Mesenchymal stem cell (in vitro differentiated cells and primary cell): ENCODE results near the gene SERINC3.

Source experiments
- DNase-seq: peaks from one replicate; pipeline ENCODE4 v3.0.0-alpha.2; 2013
- H2AFZ ChIP-seq: one replicate; pipeline ENCODE4 v1.6.1; 2013; ENCODE audit warnings: low read depth, mild to moderate bottlenecking, control low read depth, inconsistent platforms, low read length, moderate library complexity
- H2AK5ac ChIP-seq: 2 replicates; pipeline ENCODE4 v1.6.1; 2013; ENCODE audit warnings: low read length, moderate library complexity, mild to moderate bottlenecking, inconsistent platforms; ENCODE audit not compliant: severe bottlenecking
- H2BK120ac ChIP-seq: one replicate; pipeline ENCODE4 v1.6.1; 2013; ENCODE audit warnings: low read depth, mild to moderate bottlenecking, inconsistent platforms, low read length, moderate library complexity
- H2BK12ac ChIP-seq, 2 experiments: one replicate each; pipeline ENCODE4 v1.6.1; 2013; ENCODE audit warnings: inconsistent platforms in 2 of 2, low read length in 2 of 2, mild to moderate bottlenecking in 2 of 2, moderate library complexity in 2 of 2, control low read depth in 1 of 2
- H2BK15ac ChIP-seq: one replicate; pipeline ENCODE4 v1.6.1; 2013; ENCODE audit warnings: mild to moderate bottlenecking, low read depth, inconsistent platforms; ENCODE audit not compliant: poor library complexity, severe bottlenecking
- H2BK5ac ChIP-seq: 2 replicates; pipeline ENCODE4 v1.6.1; 2013; ENCODE audit warnings: low read depth, mild to moderate bottlenecking, low read length, control low read depth, inconsistent platforms; ENCODE audit not compliant: poor library complexity, severe bottlenecking
- H3K14ac ChIP-seq, 2 experiments: one replicate each; pipeline ENCODE4 v1.6.1; 2013; ENCODE audit warnings: inconsistent platforms in 2 of 2, low read length in 2 of 2, control low read depth in 1 of 2, mild to moderate bottlenecking in 1 of 2, moderate library complexity in 1 of 2
- H3K18ac ChIP-seq, 2 experiments: one replicate each; pipeline ENCODE4 v1.6.1; 2013; ENCODE audit warnings: inconsistent platforms in 2 of 2, low read length in 2 of 2, control low read depth in 1 of 2, low read depth in 1 of 2, mild to moderate bottlenecking in 1 of 2
- H3K23ac ChIP-seq, 2 experiments: one replicate each; pipeline ENCODE4 v1.6.1; 2013; ENCODE audit warnings: inconsistent platforms in 2 of 2, low read length in 2 of 2, mild to moderate bottlenecking in 2 of 2, moderate library complexity in 2 of 2, control low read depth in 1 of 2
- H3K27ac ChIP-seq: 2 replicates; pipeline ENCODE4 v1.5.1; 2013; ENCODE audit warnings: mild to moderate bottlenecking, moderate library complexity, low read length, control low read depth, inconsistent platforms; ENCODE audit not compliant: poor library complexity, severe bottlenecking
- H3K27me3 ChIP-seq, 2 experiments: 2 replicates each; pipeline versions ENCODE4 v1.6.1 to v1.7.0; 2013; ENCODE audit warnings: low read length in 2 of 2, mild to moderate bottlenecking in 2 of 2, moderate library complexity in 2 of 2, control low read depth in 1 of 2, inconsistent platforms in 1 of 2; ENCODE audit not compliant: control insufficient read depth in 1 of 2, insufficient read depth in 1 of 2
- H3K36me3 ChIP-seq, 2 experiments: 2 replicates each; pipeline versions ENCODE4 v1.6.1 to v1.7.0; 2013; ENCODE audit warnings: low read length in 2 of 2, control low read depth in 1 of 2, inconsistent platforms in 1 of 2, low read depth in 1 of 2, mild to moderate bottlenecking in 1 of 2; ENCODE audit not compliant: insufficient read depth in 2 of 2, control insufficient read depth in 1 of 2
- H3K4ac ChIP-seq, 2 experiments: one replicate each; pipeline ENCODE4 v1.6.1; 2013; ENCODE audit warnings: inconsistent platforms in 2 of 2, low read length in 2 of 2, mild to moderate bottlenecking in 2 of 2, moderate library complexity in 2 of 2, control low read depth in 1 of 2, low read depth in 1 of 2
- H3K4me1 ChIP-seq: 2 replicates; pipeline ENCODE4 v1.6.1; 2013; ENCODE audit warnings: low read depth, low read length, control low read depth; ENCODE audit not compliant: control insufficient read depth, insufficient read depth
- H3K4me2 ChIP-seq: 2 replicates; pipeline ENCODE4 v1.6.1; 2013; ENCODE audit warnings: low read length, mild to moderate bottlenecking, inconsistent platforms; ENCODE audit not compliant: poor library complexity, severe bottlenecking
- H3K4me3 ChIP-seq, 2 experiments: 2 replicates each; pipeline versions ENCODE4 v1.5.1 to v1.7.0; 2013; ENCODE audit warnings: low read length in 2 of 2, mild to moderate bottlenecking in 2 of 2, control low read depth in 1 of 2, low read depth in 1 of 2; ENCODE audit not compliant: insufficient read depth in 1 of 2
- H3K79me1 ChIP-seq: replicated peaks from 2 replicates; pipeline ENCODE4 v1.6.1; 2013; ENCODE audit warnings: mild to moderate bottlenecking, control low read depth, low read length, inconsistent platforms; ENCODE audit not compliant: poor library complexity, severe bottlenecking
- H3K9ac ChIP-seq: 2 replicates; pipeline ENCODE4 v1.7.0; 2013; ENCODE audit warnings: mild to moderate bottlenecking, low read length, moderate library complexity
- H3K9me3 ChIP-seq: 2 replicates; pipeline ENCODE4 v1.7.0; 2013; ENCODE audit warnings: mild to moderate bottlenecking, low read length; ENCODE audit not compliant: control insufficient read depth
- H4K8ac ChIP-seq: one replicate; pipeline ENCODE4 v1.6.1; 2013; ENCODE audit warnings: inconsistent platforms, mild to moderate bottlenecking, low read length, moderate library complexity
- H4K91ac ChIP-seq: one replicate; pipeline ENCODE4 v1.6.1; 2013; ENCODE audit warnings: mild to moderate bottlenecking, low read length, inconsistent platforms
- WGBS: methylation state at CpG from one replicate; pipeline ENCODE4 v1.1.7; 2013; ENCODE audit warnings: mixed read lengths; 5-methylcytosine and 5-hydroxymethylcytosine counted together

Gene SERINC3

GRCh38 chr20:44536175-44536574 is 14.3 kb upstream of the SERINC3 start:
- H3K27me3 ChIP-seq = no peaks in the 10 kb centered on the region
- peaks cover 21% of the 10 kb centered on the region for H3K79me1 ChIP-seq
- no peak overlapping the region for H3K4ac ChIP-seq
- H2BK5ac ChIP-seq = no peak overlapping the region
- no peak for DNase-seq
- H2BK15ac ChIP-seq = no peak overlapping the region
- no peak overlapping the region for H2BK12ac ChIP-seq
- H3K9ac ChIP-seq = no peak overlapping the region
- H3K27ac ChIP-seq = no peak overlapping the region
- no peak overlapping the region for H3K14ac ChIP-seq
- H3K4me1 ChIP-seq = peaks cover 2% of the 10 kb centered on the region
- WGBS = 100% methylated on average over 3 of the region's 3 CpGs
- H3K36me3 ChIP-seq = no peaks in the 10 kb centered on the region
- H3K9me3 ChIP-seq = no peaks in the 10 kb centered on the region
- no peak overlapping the region for H3K4me3 ChIP-seq
- H2AK5ac ChIP-seq = no peak overlapping the region
- no peak overlapping the region for H3K23ac ChIP-seq
- no peak overlapping the region for H4K8ac ChIP-seq
- H2AFZ ChIP-seq = no peak overlapping the region
- no peak overlapping the region for H3K4me2 ChIP-seq
- no peak overlapping the region for H2BK120ac ChIP-seq
- H3K18ac ChIP-seq = no peak overlapping the region
- H4K91ac ChIP-seq = no peak overlapping the region

DNA sequence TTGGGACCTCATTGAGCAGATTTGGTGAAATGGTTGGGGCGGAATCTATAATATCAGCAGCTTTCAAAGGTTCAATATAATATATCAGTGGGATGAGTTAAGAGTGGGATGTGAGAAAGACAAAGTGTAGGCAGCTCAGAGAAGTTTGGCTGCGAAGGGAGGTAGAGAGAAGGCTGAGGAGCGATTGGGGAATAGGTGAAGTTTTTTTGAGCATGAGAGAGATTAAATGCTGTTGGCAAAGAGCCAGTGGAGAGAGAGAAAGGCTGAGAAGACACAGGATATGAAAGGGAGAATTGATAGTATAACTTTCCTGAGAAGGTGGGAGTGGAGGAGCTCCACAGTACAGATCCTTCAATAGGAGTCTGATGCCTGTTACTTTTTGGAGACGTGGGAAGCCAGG is 12.1 kb upstream of the SERINC3 start:
- no peak overlapping the region for H3K27ac ChIP-seq
- no peak overlapping the region for H2AFZ ChIP-seq
- H2BK15ac ChIP-seq = no peak overlapping the region
- no peak overlapping the region for H2AK5ac ChIP-seq
- 92% methylated on average over 4 of the region's 4 CpGs for WGBS
- H3K4me2 ChIP-seq = no peak overlapping the region
- no peaks in the 10 kb centered on the region for H3K9me3 ChIP-seq
- no peak overlapping the region for H3K4ac ChIP-seq
- no peak overlapping the region for H3K9ac ChIP-seq
- H3K79me1 ChIP-seq = peaks cover 15% of the 10 kb centered on the region
- H2BK120ac ChIP-seq = no peak overlapping the region
- no peak overlapping the region for H2BK12ac ChIP-seq
- no peak overlapping the region for H4K91ac ChIP-seq
- H3K4me1 ChIP-seq = peaks cover 2% of the 10 kb centered on the region
- DNase-seq = no peak
- no peak overlapping the region for H3K18ac ChIP-seq
- H3K23ac ChIP-seq = no peak overlapping the region
- H3K27me3 ChIP-seq = no peaks in the 10 kb centered on the region
- no peaks in the 10 kb centered on the region for H3K36me3 ChIP-seq
- H3K14ac ChIP-seq = no peak overlapping the region
- H2BK5ac ChIP-seq = no peak overlapping the region
- no peak overlapping the region for H3K4me3 ChIP-seq
- no peak overlapping the region for H4K8ac ChIP-seq

DNA sequence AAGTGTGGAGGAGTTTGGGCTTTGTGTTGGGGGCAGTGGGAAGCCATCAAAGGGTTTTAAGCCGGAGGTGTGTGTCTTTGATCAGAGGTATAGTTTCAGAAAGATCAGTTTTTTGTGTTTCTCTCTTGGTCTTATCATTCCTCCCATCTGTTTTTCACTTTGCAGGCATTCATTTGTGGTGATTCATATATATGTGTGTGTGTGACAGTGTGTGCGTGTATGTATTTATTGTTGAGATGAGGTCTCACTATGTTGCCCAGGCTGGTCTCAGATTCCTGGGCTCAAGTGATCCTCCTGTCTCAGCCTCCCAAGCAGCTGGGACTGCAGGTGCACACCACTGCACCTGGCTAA is 11.1 kb upstream of the SERINC3 start:
- H4K91ac ChIP-seq = no peak overlapping the region
- no peak overlapping the region for H3K4ac ChIP-seq
- H2BK15ac ChIP-seq = no peak overlapping the region
- no peaks in the 10 kb centered on the region for H3K27me3 ChIP-seq
- H2BK120ac ChIP-seq = no peak overlapping the region
- peak; percentile 56 for DNase-seq
- H3K14ac ChIP-seq = no peak overlapping the region
- WGBS = 34% methylated on average over 2 of the region's 2 CpGs
- H3K9ac ChIP-seq = peak overlapping the region; percentile 95
- no peaks in the 10 kb centered on the region for H3K36me3 ChIP-seq
- peaks cover 2% of the 10 kb centered on the region for H3K4me1 ChIP-seq
- H3K23ac ChIP-seq = no peak overlapping the region
- no peak overlapping the region for H2AK5ac ChIP-seq
- H4K8ac ChIP-seq = no peak overlapping the region
- no peak overlapping the region for H3K27ac ChIP-seq
- H3K9me3 ChIP-seq = no peaks in the 10 kb centered on the region
- no peak overlapping the region for H2AFZ ChIP-seq
- no peak overlapping the region for H2BK5ac ChIP-seq
- no peak overlapping the region for H2BK12ac ChIP-seq
- H3K18ac ChIP-seq = no peak overlapping the region
- peaks cover 12% of the 10 kb centered on the region for H3K79me1 ChIP-seq
- no peak overlapping the region for H3K4me2 ChIP-seq
- peak overlapping the region in 1 of 2 experiments; percentile 84 for H3K4me3 ChIP-seq

GRCh38 chr20:44532259-44532980 is 10.6 kb upstream of the SERINC3 start:
- no peak for DNase-seq
- H2BK12ac ChIP-seq = no peak overlapping the region
- H4K8ac ChIP-seq = no peak overlapping the region
- peaks cover 2% of the 10 kb centered on the region for H3K4me1 ChIP-seq
- peak overlapping the region; percentile 31 for H2AK5ac ChIP-seq
- no peak overlapping the region for H3K18ac ChIP-seq
- 60% methylated on average over 9 of the region's 11 CpGs for WGBS
- no peak overlapping the region for H2AFZ ChIP-seq
- H3K14ac ChIP-seq = no peak overlapping the region
- H3K9me3 ChIP-seq = no peaks in the 10 kb centered on the region
- peaks cover 12% of the 10 kb centered on the region for H3K79me1 ChIP-seq
- peak overlapping the region; percentile 84 to 86 for H3K4me3 ChIP-seq
- peak overlapping the region; percentile 84 for H3K4me2 ChIP-seq
- H3K27ac ChIP-seq = no peak overlapping the region
- H4K91ac ChIP-seq = no peak overlapping the region
- H3K36me3 ChIP-seq = no peaks in the 10 kb centered on the region
- no peaks in the 10 kb centered on the region for H3K27me3 ChIP-seq
- H2BK120ac ChIP-seq = no peak overlapping the region
- H2BK5ac ChIP-seq = no peak overlapping the region
- no peak overlapping the region for H2BK15ac ChIP-seq
- H3K23ac ChIP-seq = no peak overlapping the region
- H3K4ac ChIP-seq = no peak overlapping the region
- peak overlapping the region; percentile 95 for H3K9ac ChIP-seq
